GM12864 (cell line): Measurements from ENCODE around the gene SLC11A1.

ENCODE experiments used
- DNase-seq: peaks from one replicate; pipeline ENCODE4 v3.0.0-alpha.2; 2011; ENCODE audit warnings: low read depth
- H3K4me3 ChIP-seq: 2 replicates; pipeline ENCODE4 v1.5.1; 2011; ENCODE audit warnings: mild to moderate bottlenecking, low read depth, low read length, control low read depth
- TF ChIP-seq, protein P1 (sequence below): IDR thresholded peaks from 2 replicates; pipeline ENCODE4 v1.5.1; 2011; ENCODE audit warnings: low read depth, mild to moderate bottlenecking, moderate library complexity, low read length, control low read depth, inconsistent platforms; ENCODE audit errors: missing control alignments

The SLC11A1 gene

DNA sequence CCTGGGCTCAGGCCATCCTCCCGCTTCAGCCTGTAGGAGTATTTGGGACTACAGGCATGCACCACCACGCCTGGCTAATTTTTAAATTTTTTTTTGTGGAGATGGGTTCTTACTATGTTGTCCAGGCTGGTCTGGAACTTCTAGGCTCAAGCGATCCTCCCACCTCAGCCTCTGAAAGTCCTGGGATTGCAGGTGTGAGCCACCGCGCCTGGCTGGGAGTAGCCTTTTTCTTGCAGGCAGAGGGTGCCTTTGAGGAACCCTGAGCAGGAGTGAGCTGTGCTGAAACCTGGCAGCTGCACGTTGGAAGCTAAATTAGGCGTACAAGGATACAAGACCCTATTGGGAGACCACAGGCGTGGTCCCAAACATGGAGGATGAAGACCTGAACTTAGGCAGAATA lies 25.6 kb downstream of the SLC11A1 start:
- no peak for DNase-seq
- no peak overlapping the region for H3K4me3 ChIP-seq
- TF ChIP-seq, protein P1, sequence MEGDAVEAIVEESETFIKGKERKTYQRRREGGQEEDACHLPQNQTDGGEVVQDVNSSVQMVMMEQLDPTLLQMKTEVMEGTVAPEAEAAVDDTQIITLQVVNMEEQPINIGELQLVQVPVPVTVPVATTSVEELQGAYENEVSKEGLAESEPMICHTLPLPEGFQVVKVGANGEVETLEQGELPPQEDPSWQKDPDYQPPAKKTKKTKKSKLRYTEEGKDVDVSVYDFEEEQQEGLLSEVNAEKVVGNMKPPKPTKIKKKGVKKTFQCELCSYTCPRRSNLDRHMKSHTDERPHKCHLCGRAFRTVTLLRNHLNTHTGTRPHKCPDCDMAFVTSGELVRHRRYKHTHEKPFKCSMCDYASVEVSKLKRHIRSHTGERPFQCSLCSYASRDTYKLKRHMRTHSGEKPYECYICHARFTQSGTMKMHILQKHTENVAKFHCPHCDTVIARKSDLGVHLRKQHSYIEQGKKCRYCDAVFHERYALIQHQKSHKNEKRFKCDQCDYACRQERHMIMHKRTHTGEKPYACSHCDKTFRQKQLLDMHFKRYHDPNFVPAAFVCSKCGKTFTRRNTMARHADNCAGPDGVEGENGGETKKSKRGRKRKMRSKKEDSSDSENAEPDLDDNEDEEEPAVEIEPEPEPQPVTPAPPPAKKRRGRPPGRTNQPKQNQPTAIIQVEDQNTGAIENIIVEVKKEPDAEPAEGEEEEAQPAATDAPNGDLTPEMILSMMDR: no peak

DNA sequence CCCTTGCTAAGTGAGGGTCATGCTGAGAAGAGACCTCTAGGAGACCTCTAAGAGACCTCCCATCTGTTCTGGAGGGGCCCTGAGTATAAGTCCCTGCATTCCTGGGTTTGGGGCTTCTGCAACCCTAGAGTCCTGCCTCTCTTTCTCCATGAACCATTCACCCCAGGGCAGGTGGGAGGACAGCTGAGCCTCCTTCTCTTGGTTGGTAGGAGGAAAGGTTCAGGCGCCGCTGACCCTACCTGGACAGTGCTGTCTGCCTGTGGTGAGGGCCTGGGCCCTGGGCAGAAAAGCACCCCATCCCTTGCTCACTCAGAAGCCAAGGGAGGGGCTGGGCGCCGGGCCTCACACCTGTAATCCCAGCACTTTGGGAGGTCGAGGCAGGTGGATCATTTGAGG lies 36.2 kb downstream of the SLC11A1 start:
- H3K4me3 ChIP-seq: no peak overlapping the region
- TF ChIP-seq, protein P1: no peak
- no peak for DNase-seq

DNA sequence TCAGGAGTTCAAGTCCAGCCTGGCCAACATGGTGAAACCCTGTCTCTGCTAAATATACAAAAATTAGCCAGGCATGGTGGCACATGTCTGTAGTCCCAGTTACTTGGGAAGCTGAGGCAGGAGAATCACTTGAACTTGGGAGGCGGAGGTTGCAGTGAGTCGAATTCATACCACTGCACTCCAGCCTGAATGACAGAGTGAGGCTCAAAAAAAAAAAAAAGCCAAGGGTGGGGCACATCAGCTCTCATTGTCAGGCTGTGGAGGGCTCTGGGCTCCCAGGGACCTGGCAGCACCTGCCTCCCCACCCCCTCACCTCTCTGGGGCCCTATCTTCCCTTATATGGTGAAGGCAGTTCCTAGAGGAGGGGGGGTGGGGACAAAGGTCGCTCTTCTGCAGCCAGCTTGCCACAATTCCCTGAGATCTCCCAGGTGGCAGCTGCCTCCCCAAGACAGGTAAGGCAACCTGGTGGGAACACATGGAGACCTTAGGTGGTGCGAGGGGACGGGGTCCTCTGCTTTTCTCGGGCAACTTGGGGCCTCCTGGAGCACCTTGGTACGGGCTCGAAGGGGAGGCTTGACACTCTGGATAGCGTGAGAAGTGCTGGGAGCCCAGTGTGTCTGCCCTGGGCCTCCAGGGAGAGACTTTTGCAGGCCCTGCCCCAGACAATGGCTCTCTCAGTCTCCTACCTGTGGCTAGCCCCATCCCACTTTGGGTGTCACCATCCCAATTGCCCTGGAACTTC lies 36.8 kb downstream of the SLC11A1 start, which contains the start of gene VIL1:
TSS of gene VIL1 (plus strand) at position 407 of the 742 bp plus-strand sequence. CDS start 4,656 bp downstream, outside the sequence.
- TF ChIP-seq, protein P1: no peak
- DNase-seq: no peak
- no peak within 1 kb of the TSS for H3K4me3 ChIP-seq

DNA sequence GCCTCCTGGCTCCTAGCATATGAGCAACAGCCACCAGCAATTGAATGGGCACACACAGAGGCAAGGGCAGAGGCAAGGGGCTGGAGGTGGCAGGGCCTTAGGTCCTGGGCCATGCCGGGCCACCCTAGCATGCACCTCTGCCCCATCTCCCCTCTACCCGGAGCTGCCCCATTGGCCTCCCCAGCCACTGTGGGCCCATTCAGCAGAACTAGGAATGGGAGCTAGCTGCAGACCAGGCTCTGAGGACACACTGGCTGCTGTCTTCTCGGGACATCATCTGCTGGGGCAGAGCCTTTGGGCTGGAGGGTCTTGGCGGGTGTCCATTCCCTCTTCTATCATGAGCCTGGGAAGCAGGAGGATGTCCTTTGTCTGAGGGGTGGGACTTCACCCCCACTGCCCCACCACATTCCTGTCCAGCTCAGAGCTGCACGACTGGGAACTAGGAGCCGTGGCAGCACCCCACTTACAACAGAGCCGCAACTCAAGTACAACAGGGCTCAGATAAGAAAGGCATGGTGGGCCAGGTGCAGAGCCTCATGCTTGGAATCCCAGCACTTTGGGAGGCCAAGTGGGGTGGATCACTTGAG lies 37.6 kb downstream of the SLC11A1 start:
- no peak overlapping the region for H3K4me3 ChIP-seq
- DNase-seq: no peak
- TF ChIP-seq, protein P1: no peak

DNA sequence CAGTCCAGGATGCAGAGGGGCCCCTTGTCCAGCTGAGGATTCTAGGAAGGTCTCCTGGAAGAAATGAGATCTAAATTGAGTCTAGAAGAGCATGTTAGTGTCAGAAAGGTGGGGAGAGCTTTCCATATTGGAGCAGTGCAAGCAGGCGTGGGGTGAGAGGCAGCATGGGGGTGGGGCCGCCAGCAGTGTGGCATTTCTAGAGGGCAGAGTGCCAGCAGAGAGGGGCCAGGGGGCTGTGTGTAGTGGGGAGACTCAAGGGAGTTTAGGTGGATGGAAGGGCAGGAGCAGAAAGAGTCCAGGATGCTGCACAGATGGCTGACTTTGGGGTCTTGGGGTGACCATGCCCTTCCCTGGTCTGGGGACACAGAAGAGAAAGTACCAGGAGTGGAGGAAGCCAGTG lies 39.0 kb downstream of the SLC11A1 start:
- H3K4me3 ChIP-seq: no peak overlapping the region
- DNase-seq: no peak
- TF ChIP-seq, protein P1: no peak

DNA sequence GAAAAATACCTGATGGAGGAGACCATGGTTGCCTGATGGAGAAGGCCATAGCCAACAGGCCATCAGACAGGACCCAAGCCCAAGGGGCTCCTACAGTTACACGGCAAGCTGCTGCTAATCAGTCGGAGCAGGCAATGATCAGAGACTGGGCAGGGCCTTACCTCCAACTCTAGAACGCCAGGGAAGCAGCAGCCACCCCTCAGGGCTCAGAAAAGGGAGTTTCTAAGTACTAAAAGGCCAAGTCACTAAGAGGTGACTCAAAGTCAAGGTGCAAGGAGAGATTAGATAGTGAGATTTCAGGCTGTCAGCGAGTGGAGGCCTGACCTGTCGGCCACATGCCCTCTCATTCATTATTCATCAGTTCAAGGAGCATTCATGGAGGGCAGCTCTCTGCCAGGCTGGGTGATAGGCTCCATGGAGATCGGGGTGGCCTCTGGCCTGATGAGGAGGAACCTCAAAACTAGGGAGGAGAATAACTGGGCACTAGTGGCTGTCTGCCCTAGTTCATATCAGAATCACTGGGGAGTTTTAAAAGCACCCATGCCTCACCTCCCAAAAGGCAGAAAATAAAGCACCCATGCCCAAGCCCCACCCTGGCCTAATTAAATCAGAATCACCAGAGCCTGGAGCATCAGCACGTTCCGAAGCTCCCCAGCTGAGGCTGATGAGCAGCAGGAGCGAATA lies 40.5 kb downstream of the SLC11A1 start:
- TF ChIP-seq, protein P1: no peak
- no peak overlapping the region for H3K4me3 ChIP-seq
- DNase-seq: no peak
